BLaER1 treated with 17β-estradiol and CSF1 and Interleukin-3, amounts not matched to agents 10 nM and 100 nM (cell line): ENCODE results near the gene PEX5.
A peak's percentile ranks its signal among the peaks of the same experiment; 100 is the strongest.
"Not testable (repeated sequence)": the region's sequence is repeated elsewhere in the genome, so short reads cannot be mapped to it uniquely, and the experiment has no call there.

Experiments used
- H3K27ac ChIP-seq, 11 experiments: shearing (Covaris generic); formaldehyde crosslinking; 2 replicates each; pipeline ENCODE4 v1.8.1; 2022
- H3K27me3 ChIP-seq, 11 experiments: shearing (Covaris generic); formaldehyde crosslinking; 2 replicates each; pipeline ENCODE4 v1.8.1; 2022
- H3K36me3 ChIP-seq, 11 experiments: shearing (Covaris generic); formaldehyde crosslinking; 2 replicates each; pipeline ENCODE4 v1.8.1; 2022
- H3K4me1 ChIP-seq, 10 experiments: shearing (Covaris generic); formaldehyde crosslinking; 2 replicates each; pipeline ENCODE4 v1.8.1; 2022
- H3K4me2 ChIP-seq, 11 experiments: shearing (Covaris generic); formaldehyde crosslinking; 2 replicates each; pipeline ENCODE4 v1.8.1; 2022
- H3K4me3 ChIP-seq, 10 experiments: shearing (Covaris generic); formaldehyde crosslinking; 2 replicates each; pipeline ENCODE4 v1.8.1; 2022
- H3K9ac ChIP-seq, 11 experiments: shearing (Covaris generic); formaldehyde crosslinking; 2 replicates each; pipeline ENCODE4 v1.8.1; 2022
- H3K9me3 ChIP-seq, 11 experiments: shearing (Covaris generic); formaldehyde crosslinking; replicated peaks in 1 of 11; 2 replicates each; pipeline ENCODE4 v1.8.1; 2022
- H4K20me1 ChIP-seq, 11 experiments: shearing (Covaris generic); formaldehyde crosslinking; 2 replicates each; pipeline ENCODE4 v1.8.1; 2022
- Cebpa-rat ChIP-seq, 11 experiments: shearing (Covaris generic); IDR thresholded peaks; 2 replicates each; pipeline ENCODE4 v1.8.1; 2022

Gene PEX5

DNA sequence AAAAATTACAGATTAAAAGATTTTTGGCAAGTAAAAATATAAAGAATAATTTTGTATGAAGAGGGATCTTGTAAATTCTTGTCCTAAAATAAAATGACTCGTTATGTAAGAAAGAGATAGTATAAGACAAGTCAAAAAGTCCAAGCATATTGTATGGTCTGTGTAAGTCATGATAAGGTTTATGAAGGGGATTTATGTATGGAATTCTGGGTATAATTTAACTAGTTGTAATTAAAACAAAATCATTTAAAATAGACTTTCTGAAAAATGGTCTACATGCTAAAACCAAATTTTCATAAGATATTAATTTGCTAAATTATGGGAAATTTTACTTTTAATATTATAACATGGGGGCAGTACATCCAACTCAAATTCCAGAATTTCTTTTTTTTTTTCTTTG, 17.6 kb upstream of the PEX5 start:
- no peaks in the 10 kb centered on the region for H3K27me3 ChIP-seq
- H3K9ac ChIP-seq: no peak overlapping the region
- no peaks in the 10 kb centered on the region for H4K20me1 ChIP-seq
- TF ChIP-seq Cebpa-rat (IDR thresholded peaks at IDR 0.05): no peak
- H3K4me2 ChIP-seq: no peak overlapping the region
- H3K4me3 ChIP-seq: no peak overlapping the region
- no peaks in the 10 kb centered on the region for H3K4me1 ChIP-seq
- H3K36me3 ChIP-seq: no peaks in the 10 kb centered on the region; a peak in 1 of 22 replicates
- H3K27ac ChIP-seq: no peak overlapping the region
- H3K9me3 ChIP-seq: peaks cover 83 to 97% (median 89%) of the 10 kb centered on the region in 11 experiments

DNA sequence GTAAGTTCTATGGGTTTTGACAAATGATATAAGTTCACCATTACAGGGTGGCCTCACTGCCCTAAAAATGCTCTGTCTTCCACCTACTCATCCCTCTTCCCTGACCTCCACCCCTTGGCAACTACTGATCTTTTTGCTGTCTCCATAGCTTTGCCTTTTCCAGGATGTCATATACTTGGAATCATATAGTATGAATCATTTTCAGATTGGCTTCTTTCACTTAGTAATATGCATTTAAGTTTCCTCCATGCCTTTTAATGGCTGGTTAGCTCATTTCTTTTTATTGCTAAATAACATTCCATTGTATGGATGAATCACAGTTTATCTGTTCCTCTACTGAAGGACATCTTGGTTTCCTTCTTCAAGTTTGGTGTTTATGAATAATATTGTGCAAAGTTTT, 14.0 kb upstream of the PEX5 start:
- H3K4me3 ChIP-seq: no peak overlapping the region
- H4K20me1 ChIP-seq: no peaks in the 10 kb centered on the region
- H3K4me2 ChIP-seq: no peak overlapping the region
- H3K36me3 ChIP-seq: no peaks in the 10 kb centered on the region
- H3K4me1 ChIP-seq: no peaks in the 10 kb centered on the region
- no peak for TF ChIP-seq Cebpa-rat (IDR thresholded peaks at IDR 0.05)
- no peak overlapping the region for H3K27ac ChIP-seq
- H3K9me3 ChIP-seq: peaks cover 54 to 86% (median 72%) of the 10 kb centered on the region in 11 experiments
- H3K9ac ChIP-seq: no peak overlapping the region
- H3K27me3 ChIP-seq: no peaks in the 10 kb centered on the region

DNA sequence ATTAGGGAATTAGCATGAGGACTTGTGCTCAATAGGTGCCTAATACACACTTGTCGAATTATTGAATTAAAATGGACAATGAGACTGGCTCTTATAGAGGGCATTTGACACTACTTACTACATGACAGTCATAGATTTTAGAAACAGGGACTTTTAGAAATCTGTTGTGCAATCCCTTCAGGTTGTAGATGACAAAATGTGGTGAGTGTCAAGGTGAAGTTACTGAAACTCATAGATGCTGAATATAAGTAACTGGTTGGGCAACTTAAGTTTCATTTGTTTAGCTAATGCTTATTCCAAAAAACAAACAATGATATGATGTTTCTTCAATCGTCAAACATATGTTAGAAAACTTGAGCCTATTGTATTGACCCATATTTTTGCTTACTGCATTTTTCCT, 12.9 kb upstream of the PEX5 start:
- Histone ChIP-seq H3K4me3 (no peak overlapping the region), H4K20me1 (no peaks in the 10 kb centered on the region), H3K9ac (no peak overlapping the region), H3K27me3 (no peaks in the 10 kb centered on the region), H3K36me3 (no peaks in the 10 kb centered on the region), H3K4me2 (no peak overlapping the region), H3K4me1 (no peaks in the 10 kb centered on the region), H3K9me3 (peaks cover 43 to 81% (median 69%) of the 10 kb centered on the region in 11 experiments), H3K27ac (no peak overlapping the region)
- TF ChIP-seq Cebpa-rat (IDR thresholded peaks at IDR 0.05): 0 out of 22 replicates have a peak, but pooled peaks of 1 of the 11 experiments have one; percentile 18

DNA sequence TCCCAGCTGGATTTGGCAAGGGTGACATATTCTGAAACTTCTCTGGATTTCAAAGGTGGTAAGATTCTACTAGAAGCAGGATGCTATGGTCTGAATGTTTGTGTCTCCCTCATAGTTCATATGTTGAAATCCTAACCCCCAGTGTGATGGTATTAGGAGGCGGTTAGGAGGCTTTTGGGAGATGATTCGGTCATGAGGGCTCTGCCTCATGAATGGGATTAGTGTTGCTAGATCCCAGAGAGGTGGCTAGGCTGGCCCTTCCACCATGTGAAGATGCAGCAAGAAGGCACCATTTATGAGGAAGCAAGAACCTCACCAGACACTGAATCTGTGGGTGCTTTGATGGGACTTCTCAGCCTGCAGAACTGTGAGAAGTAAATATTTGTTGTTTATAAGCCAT, 11.0 kb upstream of the PEX5 start:
- Histone ChIP-seq H3K27ac (no peak overlapping the region), H3K9ac (no peak overlapping the region), H3K9me3 (peaks cover 25 to 68% (median 52%) of the 10 kb centered on the region in 11 experiments; a peak in 21 of 22 replicates), H3K4me2 (no peak overlapping the region), H3K36me3 (no peaks in the 10 kb centered on the region), H3K4me3 (no peak overlapping the region), H4K20me1 (no peaks in the 10 kb centered on the region), H3K4me1 (no peaks in the 10 kb centered on the region), H3K27me3 (no peaks in the 10 kb centered on the region)
- no peak for TF ChIP-seq Cebpa-rat (IDR thresholded peaks at IDR 0.05)

DNA sequence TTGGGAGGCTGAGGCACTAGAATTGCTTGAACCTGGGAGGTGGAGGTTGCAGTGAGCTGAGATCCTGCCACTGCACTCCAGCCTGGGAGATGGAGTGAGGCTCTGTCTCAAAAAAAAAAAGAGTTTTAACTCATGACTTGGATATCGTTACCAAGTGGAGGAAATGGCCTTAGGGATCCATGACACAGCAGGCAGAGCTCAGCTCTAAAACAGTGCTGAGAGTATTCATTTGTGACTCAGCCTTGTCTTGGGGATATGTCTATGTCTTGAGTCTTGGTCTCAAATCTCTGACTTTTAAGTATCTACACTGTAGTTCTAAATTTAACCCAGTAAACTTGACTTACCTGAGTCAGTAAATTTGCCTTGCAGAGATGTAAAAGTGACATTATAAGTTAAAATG, 8.8 kb upstream of the PEX5 start:
- Histone ChIP-seq H3K4me2 (no peak overlapping the region), H3K27ac (no peak overlapping the region), H3K4me3 (no peak overlapping the region), H3K4me1 (peaks cover 0 to 3% (median 0%) of the 10 kb centered on the region in 10 experiments; a peak in 2 of 20 replicates), H3K36me3 (no peaks in the 10 kb centered on the region), H4K20me1 (no peaks in the 10 kb centered on the region), H3K9me3 (peaks cover 8 to 51% (median 36%) of the 10 kb centered on the region in 11 experiments; a peak in 20 of 22 replicates), H3K27me3 (no peaks in the 10 kb centered on the region), H3K9ac (no peak overlapping the region)
- TF ChIP-seq Cebpa-rat (IDR thresholded peaks at IDR 0.05): no peak

DNA sequence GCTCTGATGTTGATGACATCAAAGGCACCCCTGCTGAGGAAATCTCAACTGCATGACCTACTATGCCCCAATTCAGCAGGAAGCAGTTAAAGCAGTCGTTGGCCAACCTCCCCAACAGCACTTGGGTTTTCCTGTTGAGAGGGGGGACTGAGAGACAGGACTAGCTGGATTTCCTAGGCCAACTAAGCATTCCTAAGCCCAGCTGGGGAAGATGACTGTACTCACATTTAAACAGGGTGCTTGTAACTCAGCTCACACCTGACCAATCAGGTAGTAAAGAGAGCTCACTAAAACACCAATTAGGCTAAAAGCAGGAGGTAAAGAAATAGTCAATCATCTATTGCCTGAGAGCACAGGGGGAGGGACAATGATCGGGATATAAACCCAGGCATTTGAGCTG, 3.4 kb upstream of the PEX5 start:
- H3K4me3 ChIP-seq, H3K9ac ChIP-seq, H3K36me3 ChIP-seq, H3K27me3 ChIP-seq, H3K27ac ChIP-seq, H4K20me1 ChIP-seq: not testable (repeated sequence)
- peaks cover 0 to 11% (median 2%) of the 10 kb centered on the region in 11 experiments; a peak in 5 of 22 replicates for H3K9me3 ChIP-seq
- H3K4me2 ChIP-seq: peak overlapping the region in 4 of 11 experiments; percentile 5 to 21 (median 11); a peak in 3 of 22 replicates
- peaks cover 19 to 35% (median 28%) of the 10 kb centered on the region in 10 experiments for H3K4me1 ChIP-seq

DNA sequence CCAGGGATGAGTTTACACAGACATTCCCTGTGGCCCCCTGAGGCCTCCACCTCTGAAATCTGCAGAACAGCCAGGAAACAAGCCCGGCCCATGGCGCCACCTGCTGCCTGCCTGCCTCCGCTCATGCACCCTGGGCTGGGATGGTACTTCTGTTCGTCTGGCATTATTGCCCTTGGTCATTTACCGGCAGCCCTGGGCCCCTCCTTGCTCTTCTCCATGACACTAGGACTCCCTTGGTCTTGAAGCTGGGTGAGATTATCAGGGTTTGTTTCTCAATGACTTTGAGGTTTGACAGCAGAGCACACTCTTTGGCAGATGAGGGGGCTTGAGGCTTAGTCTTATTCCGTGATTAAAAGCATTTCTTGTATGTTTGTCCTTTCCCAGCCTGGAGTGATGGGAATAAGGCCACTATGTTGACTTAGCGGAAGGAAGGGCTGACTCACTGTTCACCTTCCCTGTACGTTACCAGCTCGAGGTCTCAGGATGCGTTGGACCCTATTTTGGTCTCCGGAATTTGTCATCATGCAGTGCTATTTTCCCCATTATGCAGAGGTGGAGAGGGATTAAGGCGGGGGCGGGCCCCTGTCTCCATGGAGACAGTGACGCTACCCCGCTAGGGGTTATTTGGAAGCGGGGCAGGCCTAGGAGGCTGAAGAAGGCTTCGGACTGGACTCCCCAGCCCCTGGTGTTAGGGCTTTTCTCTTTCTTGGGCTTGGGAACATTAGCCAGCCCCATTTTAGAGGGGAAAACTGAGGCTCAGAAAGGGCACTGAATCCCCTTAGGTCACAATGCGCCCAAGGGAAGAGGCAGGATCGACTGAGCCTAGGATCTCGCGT, 706 bp upstream of the PEX5 start:
- no peak for TF ChIP-seq Cebpa-rat (IDR thresholded peaks at IDR 0.05)
- H3K9ac ChIP-seq: peak overlapping the region; percentile 79 to 90 (median 85)
- peaks cover 25 to 40% (median 32%) of the 10 kb centered on the region in 10 experiments for H3K4me1 ChIP-seq
- H3K27me3 ChIP-seq: no peaks in the 10 kb centered on the region
- peak overlapping the region; percentile 77 to 93 (median 85) for H3K27ac ChIP-seq
- no peaks in the 10 kb centered on the region for H3K9me3 ChIP-seq
- peak overlapping the region; percentile 86 to 99 (median 95) for H3K4me2 ChIP-seq
- H4K20me1 ChIP-seq: no peaks in the 10 kb centered on the region
- H3K4me3 ChIP-seq: peak overlapping the region; percentile 65 to 92 (median 85)
- peaks cover 17 to 29% (median 28%) of the 10 kb centered on the region in 11 experiments for H3K36me3 ChIP-seq

DNA sequence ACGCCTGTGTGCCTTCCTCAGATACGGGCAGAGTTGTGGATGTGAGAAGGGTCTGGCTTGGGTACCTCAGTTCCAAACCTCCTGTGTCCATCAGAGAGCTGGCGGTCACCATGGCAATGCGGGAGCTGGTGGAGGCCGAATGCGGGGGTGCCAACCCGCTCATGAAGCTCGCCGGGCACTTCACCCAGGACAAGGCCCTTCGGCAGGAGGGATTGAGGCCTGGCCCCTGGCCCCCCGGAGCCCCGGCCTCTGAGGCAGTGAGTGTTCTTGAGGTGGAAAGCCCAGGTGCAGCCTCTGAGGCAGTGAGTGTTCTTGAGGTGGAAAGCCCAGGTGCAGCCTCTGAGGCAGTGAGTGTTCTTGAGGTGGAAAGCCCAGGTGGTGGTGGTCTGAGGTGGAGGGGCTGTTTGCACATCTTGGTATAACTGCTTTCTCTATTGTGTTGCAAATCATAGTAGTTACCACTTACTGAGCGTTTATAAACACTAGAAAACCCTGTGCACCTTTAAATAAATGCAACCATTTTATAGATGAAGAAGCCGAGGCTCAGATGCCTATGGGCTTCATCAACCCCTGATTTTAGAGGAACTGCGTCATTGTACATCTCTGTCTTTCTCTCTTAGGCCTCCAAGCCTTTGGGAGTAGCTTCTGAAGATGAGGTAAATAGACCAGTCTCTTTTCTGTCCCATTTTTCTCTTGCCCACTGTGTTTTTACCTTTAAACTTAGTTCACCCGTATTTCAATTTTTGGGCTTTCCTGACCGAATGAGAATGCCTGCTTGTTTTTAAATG, 976 bp downstream of the PEX5 start:
- TF ChIP-seq Cebpa-rat (IDR thresholded peaks at IDR 0.05): no peak
- peak overlapping the region; percentile 90 to 99 (median 95) for H3K4me2 ChIP-seq
- H3K36me3 ChIP-seq: peaks cover 29 to 46% (median 44%) of the 10 kb centered on the region in 11 experiments
- H4K20me1 ChIP-seq: no peaks in the 10 kb centered on the region
- H3K9me3 ChIP-seq: no peaks in the 10 kb centered on the region
- no peaks in the 10 kb centered on the region for H3K27me3 ChIP-seq
- peak overlapping the region; percentile 79 to 90 (median 85) for H3K9ac ChIP-seq
- H3K4me3 ChIP-seq: peak overlapping the region; percentile 65 to 92 (median 85)
- peaks cover 25 to 39% (median 32%) of the 10 kb centered on the region in 10 experiments for H3K4me1 ChIP-seq
- peak overlapping the region in 10 of 11 experiments; percentile 77 to 93 (median 88); a peak in 19 of 22 replicates for H3K27ac ChIP-seq

DNA sequence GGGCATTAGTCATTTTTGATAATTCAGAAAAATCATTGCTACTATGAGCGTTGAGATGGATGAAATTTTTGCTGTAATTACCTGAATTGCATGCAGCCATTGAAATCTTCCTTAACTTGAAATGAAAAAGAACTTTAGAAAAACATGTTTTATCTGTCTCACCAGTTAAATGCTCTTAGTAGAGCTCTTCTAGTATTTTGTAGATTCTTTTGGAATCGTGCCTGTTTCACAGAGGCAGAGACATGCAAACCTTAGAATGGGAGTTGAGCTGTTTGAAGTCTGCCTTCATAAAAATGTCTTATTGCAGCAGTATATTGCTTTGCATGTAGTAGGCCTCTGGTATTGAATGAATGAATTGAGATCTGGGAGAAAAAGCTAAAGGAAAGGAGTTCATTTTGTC, 4.2 kb downstream of the PEX5 start:
- H3K36me3 ChIP-seq: peaks cover 41 to 61% (median 59%) of the 10 kb centered on the region in 11 experiments
- no peak overlapping the region for H3K4me2 ChIP-seq
- H3K4me1 ChIP-seq: peaks cover 17 to 25% (median 21%) of the 10 kb centered on the region in 10 experiments; a peak in 19 of 20 replicates
- H3K27me3 ChIP-seq: no peaks in the 10 kb centered on the region
- no peak for TF ChIP-seq Cebpa-rat (IDR thresholded peaks at IDR 0.05)
- H3K9me3 ChIP-seq: peaks cover 4 to 12% (median 8%) of the 10 kb centered on the region in 11 experiments; a peak in 19 of 22 replicates
- no peaks in the 10 kb centered on the region for H4K20me1 ChIP-seq
- no peak overlapping the region for H3K9ac ChIP-seq
- H3K27ac ChIP-seq: no peak overlapping the region
- no peak overlapping the region for H3K4me3 ChIP-seq
